Keratinocyte (primary cell): ENCODE data around the gene IGFN1.

ENCODE experiments used
- CTCF ChIP-seq, 3 experiments: IDR thresholded peaks in 1 of 3; conservative IDR thresholded peaks in 1 of 3; optimal IDR thresholded peaks in 1 of 3; 2 replicates in 2 of 3; 3 replicates in 1 of 3; pipeline versions ENCODE3 to v1.5.1; 2011; ENCODE audit warnings: low read length in 3 of 3, mild to moderate bottlenecking in 3 of 3, moderate library complexity in 2 of 3, control low read depth in 1 of 3, inconsistent platforms in 1 of 3; ENCODE audit not compliant: insufficient read depth in 2 of 3; ENCODE audit errors: extremely low read depth in 1 of 3
- EZH2 ChIP-seq: IDR thresholded peaks from one replicate; pipeline ENCODE4 v1.6.1; 2012; ENCODE audit warnings: inconsistent platforms, mild to moderate bottlenecking, low read length, moderate library complexity

- TF ChIP-seq EZH2 (no peak), CTCF (optimal IDR thresholded peaks at IDR 0.05 in 1 of 3, IDR thresholded peaks at IDR 0.05 in 1 of 3, conservative IDR thresholded peaks at IDR 0.05 in 1 of 3; ENCODE audit: extremely low read depth in 1 of 3, insufficient read depth in 2 of 3, low read length in 3 of 3) (no peak)
Observed at GRCh38 chr1:201215531-201216357, 25.1 kb downstream of the IGFN1 start.
